ENCODE data around the gene CFHR4. TPM values are rescaled to one million over a fixed set of nuclear protein-coding genes. Genes with fewer than 3 reads are reported as not detected.
"Not testable (repeated sequence)": the region's sequence is repeated elsewhere in the genome, so short reads cannot be mapped to it uniquely, and the experiment has no call there.

The CFHR4 gene
- total and polyA plus RNA-seq, 3 experiments from 2014 or later = not detected

GRCh38 chr1:196873385-196873784 is 14.5 kb upstream of the CFHR4 start:
- no peaks in the 10 kb centered on the region for H3K36me3 ChIP-seq (ENCODE audit: insufficient read depth, low read length)
- H3K9me3 Mint-ChIP-seq = peaks cover 0 to 4% (median 0%) of the 10 kb centered on the region in 5 donors
- no peaks in the 10 kb centered on the region for H3K9me3 ChIP-seq (ENCODE audit: low read length)
- H3K4me1 ChIP-seq (ENCODE audit: insufficient read depth, low read length) = no peaks in the 10 kb centered on the region
- no peaks in the 10 kb centered on the region for H3K36me3 Mint-ChIP-seq
- H3K4me3 ChIP-seq (ENCODE audit: low read length) = no peak overlapping the region
- no peaks in the 10 kb centered on the region for H3K27me3 ChIP-seq (ENCODE audit: insufficient read depth, low read length, poor library complexity, severe bottlenecking)
- no peaks in the 10 kb centered on the region for H3K27me3 Mint-ChIP-seq
- H3K4me3 Mint-ChIP-seq = no peak overlapping the region
- ChIA-PET CTCF (no interaction called here), POLR2A (no interaction called here)
- no peak for DNase-seq
- H3K4me1 Mint-ChIP-seq = no peaks in the 10 kb centered on the region
- no peak overlapping the region for H3K27ac Mint-ChIP-seq
- no peak overlapping the region for H3K27ac ChIP-seq (ENCODE audit: low read depth, low read length)

GRCh38 chr1:196875935-196876334 is 11.9 kb upstream of the CFHR4 start:
- Mint-ChIP-seq H3K36me3 (no peaks in the 10 kb centered on the region), H3K27ac (no peak overlapping the region), H3K4me1 (no peaks in the 10 kb centered on the region), H3K4me3 (no peak overlapping the region), H3K9me3 (peaks cover 0 to 9% (median 0%) of the 10 kb centered on the region in 5 donors), H3K27me3 (no peaks in the 10 kb centered on the region)
- no peak overlapping the region for H3K27ac ChIP-seq (ENCODE audit: low read depth, low read length)
- no peak overlapping the region for H3K4me3 ChIP-seq (ENCODE audit: low read length)
- ChIA-PET POLR2A (no interaction called here), CTCF (no interaction called here)
- no peak for DNase-seq
- no peaks in the 10 kb centered on the region for H3K27me3 ChIP-seq (ENCODE audit: insufficient read depth, low read length, poor library complexity, severe bottlenecking)
- H3K9me3 ChIP-seq (ENCODE audit: low read length) = no peaks in the 10 kb centered on the region
- H3K36me3 ChIP-seq (ENCODE audit: insufficient read depth, low read length) = no peaks in the 10 kb centered on the region
- no peaks in the 10 kb centered on the region for H3K4me1 ChIP-seq (ENCODE audit: insufficient read depth, low read length)

GRCh38 chr1:196877964-196878363 is 9.9 kb upstream of the CFHR4 start:
- no peak overlapping the region for H3K4me3 ChIP-seq (ENCODE audit: low read length)
- no peaks in the 10 kb centered on the region for H3K27me3 ChIP-seq (ENCODE audit: insufficient read depth, low read length, poor library complexity, severe bottlenecking)
- no peak overlapping the region for H3K4me3 Mint-ChIP-seq
- no peaks in the 10 kb centered on the region for H3K36me3 ChIP-seq (ENCODE audit: insufficient read depth, low read length)
- no peaks in the 10 kb centered on the region for H3K4me1 Mint-ChIP-seq
- H3K9me3 ChIP-seq (ENCODE audit: low read length) = no peaks in the 10 kb centered on the region
- ChIA-PET CTCF (no interaction called here), POLR2A (no interaction called here)
- no peak overlapping the region for H3K27ac Mint-ChIP-seq
- no peak overlapping the region for H3K27ac ChIP-seq (ENCODE audit: low read depth, low read length)
- H3K36me3 Mint-ChIP-seq = no peaks in the 10 kb centered on the region
- no peak for DNase-seq
- peaks cover 0 to 2% of the 10 kb centered on the region in 2 donors for H3K27me3 Mint-ChIP-seq
- H3K4me1 ChIP-seq (ENCODE audit: insufficient read depth, low read length) = no peaks in the 10 kb centered on the region
- peaks cover 0 to 9% (median 0%) of the 10 kb centered on the region in 5 donors for H3K9me3 Mint-ChIP-seq

DNA sequence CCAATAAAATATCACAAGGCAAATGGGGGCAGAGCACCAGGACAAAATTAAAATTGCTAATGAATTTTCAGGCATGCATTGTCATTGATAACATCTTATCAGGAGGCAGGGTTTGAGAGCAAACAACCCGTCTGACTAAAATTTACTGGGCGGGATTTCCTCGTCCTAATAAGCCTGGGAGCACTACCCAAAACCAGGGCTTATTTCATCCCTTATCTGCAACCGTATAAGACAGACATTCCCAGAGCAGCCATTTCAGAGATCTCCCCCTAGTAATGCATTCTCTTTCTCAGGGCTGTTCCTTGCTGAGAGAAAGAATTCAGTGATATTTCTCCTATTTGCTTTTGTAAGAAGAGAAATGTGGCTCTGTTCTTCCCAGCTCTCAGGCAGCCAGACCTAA is 1.3 kb upstream of the CFHR4 start:
- H3K4me1 Mint-ChIP-seq; H3K4me3 Mint-ChIP-seq; H3K9me3 ChIP-seq (ENCODE audit: low read length); H3K27ac Mint-ChIP-seq; H3K9me3 Mint-ChIP-seq; H3K27me3 Mint-ChIP-seq; CTCF ChIA-PET; H3K4me3 ChIP-seq (ENCODE audit: low read length); H3K27me3 ChIP-seq (ENCODE audit: insufficient read depth, low read length, poor library complexity, severe bottlenecking); POLR2A ChIA-PET; DNase-seq; H3K36me3 ChIP-seq (ENCODE audit: insufficient read depth, low read length); H3K36me3 Mint-ChIP-seq; H3K4me1 ChIP-seq (ENCODE audit: insufficient read depth, low read length); H3K27ac ChIP-seq (ENCODE audit: low read depth, low read length): not testable (repeated sequence)

GRCh38 chr1:196890668-196891067 is 2.8 kb downstream of the CFHR4 start:
- Histone ChIP-seq H3K4me1 (ENCODE audit: insufficient read depth, low read length) (no peaks in the 10 kb centered on the region), H3K4me3 (ENCODE audit: low read length) (no peak overlapping the region), H3K9me3 (ENCODE audit: low read length) (no peaks in the 10 kb centered on the region), H3K36me3 (ENCODE audit: insufficient read depth, low read length) (no peaks in the 10 kb centered on the region), H3K27me3 (ENCODE audit: insufficient read depth, low read length, poor library complexity, severe bottlenecking) (no peaks in the 10 kb centered on the region), H3K27ac (ENCODE audit: low read depth, low read length) (no peak overlapping the region)
- Mint-ChIP-seq H3K27ac (no peak overlapping the region), H3K4me1 (no peaks in the 10 kb centered on the region), H3K9me3 (peaks cover 0 to 5% (median 3%) of the 10 kb centered on the region in 5 donors), H3K27me3 (peaks cover 4% of the 10 kb centered on the region in 2 donors), H3K4me3 (no peak overlapping the region), H3K36me3 (no peaks in the 10 kb centered on the region)
- ChIA-PET CTCF (no interaction called here), POLR2A (no interaction called here)
- no peak for DNase-seq

- Mint-ChIP-seq H3K4me3 (no peak overlapping the region), H3K4me1 (no peaks in the 10 kb centered on the region), H3K9me3 (peaks cover 0 to 5% (median 2%) of the 10 kb centered on the region in 5 donors), H3K36me3 (no peaks in the 10 kb centered on the region), H3K27me3 (peaks cover 4 to 6% of the 10 kb centered on the region in 2 donors), H3K27ac (no peak overlapping the region)
- Histone ChIP-seq H3K9me3 (ENCODE audit: low read length) (no peaks in the 10 kb centered on the region), H3K4me3 (ENCODE audit: low read length) (no peak overlapping the region), H3K27me3 (ENCODE audit: insufficient read depth, low read length, poor library complexity, severe bottlenecking) (no peaks in the 10 kb centered on the region), H3K4me1 (ENCODE audit: insufficient read depth, low read length) (no peaks in the 10 kb centered on the region), H3K27ac (ENCODE audit: low read depth, low read length) (no peak overlapping the region), H3K36me3 (ENCODE audit: insufficient read depth, low read length) (no peaks in the 10 kb centered on the region)
- CTCF ChIA-PET = no interaction called here
- DNase-seq = no peak
- POLR2A ChIA-PET = no interaction called here
Measured at GRCh38 chr1:196891251-196891650, 3.4 kb downstream of the CFHR4 start.

DNA sequence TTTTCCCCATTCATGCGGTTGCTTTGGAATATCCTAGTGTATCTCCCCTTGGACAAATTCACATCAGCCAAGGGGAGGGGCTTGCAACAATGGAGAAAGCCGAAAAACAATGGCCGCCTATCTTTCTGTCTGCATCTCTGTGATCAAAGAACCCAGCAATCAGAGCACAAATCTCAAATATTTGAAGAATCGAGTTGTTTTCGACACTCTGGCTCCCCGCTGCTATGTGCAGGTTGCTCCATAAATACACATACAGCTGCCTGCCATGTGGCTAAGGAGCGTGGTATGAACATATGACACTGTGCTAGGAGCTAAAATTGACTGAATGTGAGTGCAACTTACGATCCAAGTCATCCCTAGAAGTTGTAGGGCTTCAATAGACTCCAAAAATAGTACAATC is 8.5 kb downstream of the CFHR4 start:
- CTCF ChIA-PET = no interaction called here
- peaks cover 3 to 22% of the 10 kb centered on the region in 2 donors for H3K27me3 Mint-ChIP-seq
- H3K9me3 Mint-ChIP-seq = peaks cover 0 to 2% (median 0%) of the 10 kb centered on the region in 5 donors
- Histone ChIP-seq H3K4me1 (ENCODE audit: insufficient read depth, low read length) (no peaks in the 10 kb centered on the region), H3K9me3 (ENCODE audit: low read length) (no peaks in the 10 kb centered on the region), H3K27me3 (ENCODE audit: insufficient read depth, low read length, poor library complexity, severe bottlenecking) (no peaks in the 10 kb centered on the region), H3K4me3 (ENCODE audit: low read length) (no peak overlapping the region), H3K27ac (ENCODE audit: low read depth, low read length) (no peak overlapping the region), H3K36me3 (ENCODE audit: insufficient read depth, low read length) (no peaks in the 10 kb centered on the region)
- POLR2A ChIA-PET = no interaction called here
- DNase-seq = no peak
- H3K27ac Mint-ChIP-seq = no peak overlapping the region
- no peaks in the 10 kb centered on the region for H3K4me1 Mint-ChIP-seq
- H3K36me3 Mint-ChIP-seq = no peaks in the 10 kb centered on the region
- no peak overlapping the region for H3K4me3 Mint-ChIP-seq

- Histone ChIP-seq H3K4me1 (ENCODE audit: insufficient read depth, low read length) (no peaks in the 10 kb centered on the region), H3K27ac (ENCODE audit: low read depth, low read length) (no peak overlapping the region), H3K27me3 (ENCODE audit: insufficient read depth, low read length, poor library complexity, severe bottlenecking) (no peaks in the 10 kb centered on the region), H3K36me3 (ENCODE audit: insufficient read depth, low read length) (no peaks in the 10 kb centered on the region), H3K4me3 (ENCODE audit: low read length) (no peak overlapping the region), H3K9me3 (ENCODE audit: low read length) (no peaks in the 10 kb centered on the region)
- CTCF ChIA-PET = no interaction called here
- Mint-ChIP-seq H3K9me3 (peaks cover 0 to 2% (median 0%) of the 10 kb centered on the region in 5 donors), H3K27ac (no peak overlapping the region), H3K36me3 (no peaks in the 10 kb centered on the region), H3K4me3 (no peak overlapping the region), H3K27me3 (peaks cover 3 to 22% of the 10 kb centered on the region in 2 donors), H3K4me1 (no peaks in the 10 kb centered on the region)
- POLR2A ChIA-PET = no interaction called here
- no peak for DNase-seq
Measured at GRCh38 chr1:196897158-196897828, 9.4 kb downstream of the CFHR4 start.

DNA sequence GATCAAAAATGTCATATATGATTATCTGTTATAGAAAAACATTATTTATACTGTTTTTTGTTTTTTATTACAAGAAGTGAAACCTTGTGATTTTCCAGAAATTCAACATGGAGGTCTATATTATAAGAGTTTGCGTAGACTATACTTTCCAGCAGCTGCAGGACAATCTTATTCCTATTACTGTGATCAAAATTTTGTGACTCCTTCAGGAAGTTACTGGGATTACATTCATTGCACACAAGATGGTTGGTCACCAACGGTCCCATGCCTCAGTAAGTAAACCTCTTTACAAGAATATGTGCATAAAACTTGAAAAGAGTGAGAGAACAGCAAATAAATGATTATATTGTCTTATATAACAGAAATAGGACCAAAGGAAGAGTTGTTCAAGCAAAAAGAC is 14.5 kb downstream of the CFHR4 start:
- no peak for DNase-seq
- peaks cover 0 to 2% (median 0%) of the 10 kb centered on the region in 5 donors for H3K9me3 Mint-ChIP-seq
- Histone ChIP-seq H3K9me3 (ENCODE audit: low read length) (no peaks in the 10 kb centered on the region), H3K27ac (ENCODE audit: low read depth, low read length) (no peak overlapping the region), H3K27me3 (ENCODE audit: insufficient read depth, low read length, poor library complexity, severe bottlenecking) (no peaks in the 10 kb centered on the region), H3K4me1 (ENCODE audit: insufficient read depth, low read length) (no peaks in the 10 kb centered on the region), H3K36me3 (ENCODE audit: insufficient read depth, low read length) (no peaks in the 10 kb centered on the region), H3K4me3 (ENCODE audit: low read length) (no peak overlapping the region)
- ChIA-PET POLR2A (no interaction called here), CTCF (no interaction called here)
- H3K27me3 Mint-ChIP-seq = peaks cover 3 to 17% of the 10 kb centered on the region in 2 donors
- no peaks in the 10 kb centered on the region for H3K36me3 Mint-ChIP-seq
- no peak overlapping the region for H3K27ac Mint-ChIP-seq
- H3K4me3 Mint-ChIP-seq = no peak overlapping the region
- H3K4me1 Mint-ChIP-seq = no peaks in the 10 kb centered on the region
